Small intestine (tissue), 7 donors: ENCODE data around the gene SAMD8. TPM values are rescaled to one million over a fixed set of nuclear protein-coding genes. Genes with fewer than 3 reads are reported as not detected.
"Not testable (repeated sequence)": the region's sequence is repeated elsewhere in the genome, so short reads cannot be mapped to it uniquely, and the experiment has no call there.

Source experiments
- DNase-seq, 2 donors: peaks; one replicate each; pipeline versions ENCODE4 v3.0.0 to v3.0.0-alpha.2; 2013
- FAIRE-seq: peaks from 2 replicates; lab custom pipeline; 2012; peaks lifted over from hg19 to GRCh38; lab: Jason Lieb, UNC
- H3K27ac ChIP-seq, 3 donors: one replicate each; pipeline ENCODE4 v1.5.1; 2013; ENCODE audit warnings: low read length in 2 of 3, mild to moderate bottlenecking in 2 of 3, control low read depth in 1 of 3, inconsistent platforms in 1 of 3, low read depth in 1 of 3, moderate library complexity in 1 of 3
- H3K27me3 ChIP-seq, 3 donors: one replicate each; pipeline ENCODE4 v1.6.1; 2013; ENCODE audit warnings: low read length in 3 of 3, inconsistent platforms in 1 of 3; ENCODE audit not compliant: control insufficient read depth in 3 of 3, insufficient read depth in 3 of 3
- H3K36me3 ChIP-seq, 3 donors: one replicate each; pipeline ENCODE4 v1.6.1; 2013; ENCODE audit warnings: low read length in 3 of 3, inconsistent platforms in 1 of 3, low read depth in 1 of 3, mild to moderate bottlenecking in 1 of 3, moderate library complexity in 1 of 3; ENCODE audit not compliant: control insufficient read depth in 3 of 3, insufficient read depth in 2 of 3
- H3K4me1 ChIP-seq, 3 donors: one replicate each; pipeline ENCODE4 v1.6.1; 2013; ENCODE audit warnings: low read length in 2 of 3, inconsistent platforms in 1 of 3, low read depth in 1 of 3, mild to moderate bottlenecking in 1 of 3, moderate library complexity in 1 of 3; ENCODE audit not compliant: control insufficient read depth in 3 of 3, insufficient read depth in 2 of 3
- H3K4me3 ChIP-seq, 3 donors: one replicate each; pipeline ENCODE4 v1.5.1; 2013; ENCODE audit warnings: low read length in 3 of 3, control low read depth in 1 of 3, inconsistent platforms in 1 of 3, low read depth in 1 of 3, mild to moderate bottlenecking in 1 of 3, moderate library complexity in 1 of 3
- H3K9me3 ChIP-seq, 2 donors: one replicate each; pipeline ENCODE4 v1.6.1; 2013; ENCODE audit warnings: low read depth in 1 of 2, low read length in 1 of 2; ENCODE audit not compliant: control insufficient read depth in 2 of 2, insufficient read depth in 1 of 2
- WGBS, 3 donors: extraction: QIAGEN DNeasy Blood & Tissue Kit; methylation state at CpG; one replicate each; pipeline ENCODE4 v1.1.7; 2013; 5-methylcytosine and 5-hydroxymethylcytosine counted together
- polyA plus RNA-seq, 4 donors: library from polyadenylated mRNA; stranded (reverse) in 3 of 4; unstranded in 1 of 4; fragments of 200-250 nt in 3 of 4; fragments of 120-200 nt in 1 of 4; gene quantifications; one replicate each; pipeline versions ENCODE4 v1.2.1 to v1.2.3, GENCODE V29; 2013
- donor health status: healthy with polysubstance abuse.
- donor health status: control.
- donor health status: control.
- donor health status: Bipolar disorder and iron deficiency.
- donor health status: healthy.

SAMD8 gene
- polyA plus RNA-seq, 4 donors = 4.3 to 11.3 (median 5.7) TPM

DNA sequence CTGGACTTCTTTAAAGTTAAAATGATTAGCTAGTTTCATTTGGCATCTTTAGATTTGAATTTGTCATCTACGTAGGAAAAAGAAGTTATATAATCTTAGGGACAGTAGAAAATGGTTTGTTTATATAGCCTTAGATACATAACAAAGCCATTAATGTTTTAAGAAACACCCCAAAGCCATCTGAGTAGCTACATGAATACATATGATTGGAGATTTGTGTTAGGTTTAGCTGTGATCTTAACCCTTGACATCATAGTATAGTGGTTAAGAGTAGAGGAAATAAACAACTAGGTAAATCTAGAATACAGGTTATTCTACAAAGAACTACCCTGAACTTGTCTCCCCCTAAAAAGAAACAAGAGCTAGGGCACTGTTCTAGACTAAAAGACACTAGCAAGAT is 18.1 kb downstream of the SAMD8 start:
- DNase-seq (no peak), FAIRE-seq (no peak)
- 59 to 86% (median 81%) methylated on average over 1 of the region's 1 CpG for WGBS, 3 donors
- Histone ChIP-seq H3K4me1 (no peaks in the 10 kb centered on the region), H3K4me3 (no peak overlapping the region), H3K27me3 (no peaks in the 10 kb centered on the region), H3K9me3 (no peaks in the 10 kb centered on the region), H3K27ac (no peak overlapping the region), H3K36me3 (peaks cover 0 to 8% (median 3%) of the 10 kb centered on the region in 3 donors)

DNA sequence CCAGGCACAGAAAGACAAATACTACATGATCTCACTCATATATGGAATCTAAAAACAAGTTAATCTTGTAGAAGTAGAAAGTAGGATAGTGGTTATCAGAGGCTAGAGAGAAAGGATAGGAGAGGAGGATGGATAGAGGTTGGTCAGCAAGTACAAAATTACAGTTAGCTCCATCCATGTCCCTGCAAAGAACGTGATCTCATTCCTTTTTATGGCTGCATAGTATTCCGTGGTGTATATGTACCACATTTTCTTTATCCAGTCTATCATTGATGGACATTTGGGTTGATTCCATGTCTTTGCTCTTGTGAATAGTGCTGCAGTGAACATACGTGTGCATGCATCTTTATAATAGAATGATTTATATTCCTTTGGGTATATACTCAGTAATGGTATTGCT is 22.2 kb downstream of the SAMD8 start:
- 81 to 84% (median 83%) methylated on average over 3 of the region's 3 CpGs for WGBS, 3 donors
- H3K4me3 ChIP-seq, H3K27me3 ChIP-seq, H3K36me3 ChIP-seq, H3K27ac ChIP-seq, H3K4me1 ChIP-seq, DNase-seq, H3K9me3 ChIP-seq, FAIRE-seq: not testable (repeated sequence)

DNA sequence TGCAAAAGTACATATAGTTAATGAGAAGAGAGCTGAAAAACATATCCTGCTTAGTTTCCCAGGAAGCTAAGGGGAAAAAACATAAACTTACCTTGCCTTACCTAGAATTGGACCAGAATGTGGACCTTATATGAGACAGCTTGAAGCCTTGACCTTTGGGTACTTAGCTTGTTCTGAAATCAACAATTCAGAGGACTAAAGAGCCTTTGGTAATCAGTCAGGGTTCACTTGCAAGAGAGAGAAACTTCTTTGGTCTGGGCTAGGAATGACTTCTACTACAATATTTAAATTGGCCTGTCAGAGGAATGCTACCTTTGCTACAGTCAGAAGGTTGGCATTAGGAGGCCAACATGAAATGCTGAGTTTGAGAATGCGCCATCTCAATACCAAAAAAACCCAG is 24.9 kb downstream of the SAMD8 start:
- peaks cover 2 to 8% (median 7%) of the 10 kb centered on the region in 3 donors for H3K4me1 ChIP-seq

DNA sequence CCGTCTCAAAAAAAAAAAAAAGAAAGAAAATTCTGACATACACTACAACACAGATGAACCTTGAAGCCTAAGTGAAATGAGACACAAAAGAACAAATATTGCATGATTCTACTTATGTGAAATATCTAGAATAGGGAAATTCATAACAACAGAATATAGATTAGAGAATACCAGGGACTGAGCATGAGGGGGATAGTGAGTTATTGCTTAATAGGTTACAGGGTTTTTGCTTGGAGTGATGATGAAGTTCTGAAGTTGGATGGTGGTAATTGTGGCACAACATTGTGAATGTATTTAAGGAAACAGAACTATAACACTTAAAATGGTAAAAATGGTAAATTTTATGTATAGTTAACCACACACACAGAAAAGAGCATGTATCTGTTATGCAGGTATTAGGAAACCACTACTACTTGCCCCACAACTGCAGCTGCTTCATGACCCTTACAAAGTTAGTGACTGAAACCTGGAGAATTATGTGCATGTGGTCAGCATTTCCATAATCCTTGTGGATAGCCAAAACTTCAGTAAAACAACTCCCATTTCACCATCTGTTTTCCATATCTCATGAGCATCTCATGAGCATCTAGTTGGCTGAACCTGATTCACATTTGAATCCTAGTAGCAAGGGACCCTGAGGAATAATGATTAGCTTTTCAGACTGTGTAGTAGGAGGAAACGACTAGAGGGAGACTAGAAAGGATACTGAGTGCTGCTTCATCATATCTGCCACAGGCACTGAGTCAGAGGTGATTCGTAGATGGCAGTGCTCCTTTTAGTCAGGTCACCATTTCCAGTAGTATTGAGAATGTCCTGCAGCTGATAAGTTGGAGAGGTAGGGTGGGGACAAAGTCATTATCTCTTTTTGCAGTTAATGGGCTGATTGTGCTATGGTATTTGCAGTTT is 26.3 kb downstream of the SAMD8 start:
- H3K27me3 ChIP-seq = no peaks in the 10 kb centered on the region
- peak; percentile 20 to 73 for DNase-seq
- H3K9me3 ChIP-seq = no peaks in the 10 kb centered on the region
- H3K36me3 ChIP-seq = peaks cover 0 to under 1% (median 0%) of the 10 kb centered on the region in 3 donors
- no peak for FAIRE-seq
- H3K4me3 ChIP-seq = no peak overlapping the region
- WGBS, 3 donors = 30 to 44% (median 36%) methylated on average over 3 of the region's 3 CpGs
- peak overlapping the region in 2 of 3 donors; percentile 14 to 34 for H3K27ac ChIP-seq
- H3K4me1 ChIP-seq = peaks cover 2 to 8% (median 7%) of the 10 kb centered on the region in 3 donors

More for the DNA sequence above, 24.9 kb downstream of the SAMD8 start:
- H3K4me3 ChIP-seq = no peak overlapping the region
- no peak for FAIRE-seq
- H3K9me3 ChIP-seq = no peaks in the 10 kb centered on the region
- H3K36me3 ChIP-seq = peaks cover 0 to 2% (median 0%) of the 10 kb centered on the region in 3 donors
- H3K27ac ChIP-seq = peak overlapping the region in 1 of 3 donors; percentile 23
- 97 to 100% (median 98%) methylated on average over 1 of the region's 1 CpG for WGBS, 3 donors
- DNase-seq = peak; percentile 11 to 28
- no peaks in the 10 kb centered on the region for H3K27me3 ChIP-seq

DNA sequence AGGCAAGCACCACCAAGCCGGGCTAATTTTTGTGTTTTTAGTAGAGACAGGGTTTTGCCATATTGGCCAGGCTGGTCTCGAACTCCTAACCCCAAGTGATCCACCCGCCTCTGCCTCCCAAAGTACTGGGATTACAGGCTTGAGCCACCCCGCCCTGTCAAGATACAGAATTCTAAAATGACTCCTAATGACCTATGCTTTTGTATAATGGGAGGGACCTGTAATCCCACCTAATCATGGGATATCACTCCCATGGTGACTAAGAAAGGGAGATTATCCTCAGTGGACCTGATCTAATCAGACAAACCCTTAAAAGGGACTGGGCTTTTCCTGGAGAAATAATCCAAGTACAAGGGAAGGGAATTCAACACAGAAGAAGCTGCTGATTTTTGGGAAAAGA is 28.8 kb downstream of the SAMD8 start:
- peak in 1 of 2 donors; percentile 18 for DNase-seq
- no peaks in the 10 kb centered on the region for H3K36me3 ChIP-seq
- no peak for FAIRE-seq
- no peak overlapping the region for H3K4me3 ChIP-seq
- H3K27me3 ChIP-seq = no peaks in the 10 kb centered on the region
- H3K9me3 ChIP-seq = no peaks in the 10 kb centered on the region
- 96 to 98% (median 97%) methylated on average over 4 of the region's 4 CpGs for WGBS, 3 donors
- no peak overlapping the region for H3K27ac ChIP-seq
- peaks cover 2 to 18% (median 7%) of the 10 kb centered on the region in 3 donors for H3K4me1 ChIP-seq

DNA sequence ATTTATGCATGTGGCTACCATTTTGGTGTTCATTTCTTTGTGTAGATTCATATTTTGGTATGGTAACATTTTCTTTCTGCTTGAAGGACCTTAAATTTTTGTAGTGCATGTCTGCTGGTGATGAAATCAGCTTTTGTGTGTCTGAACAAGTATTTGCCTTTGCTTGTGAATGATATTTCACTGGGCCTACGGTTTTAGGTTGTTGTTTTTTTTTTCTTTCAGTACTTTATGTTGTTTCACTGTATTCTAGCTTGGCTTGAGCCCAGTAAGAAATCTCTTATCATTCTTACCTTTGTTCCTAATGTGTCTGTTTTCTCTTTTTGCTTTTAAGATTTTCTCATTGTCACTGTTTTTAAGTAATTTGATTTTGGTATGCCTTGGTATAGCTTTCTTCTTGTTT is 31.9 kb downstream of the SAMD8 start:
- FAIRE-seq (no peak), DNase-seq (no peak)
- Histone ChIP-seq H3K4me1 (peaks cover 0 to 9% (median 4%) of the 10 kb centered on the region in 3 donors), H3K9me3 (no peaks in the 10 kb centered on the region), H3K27ac (no peak overlapping the region), H3K36me3 (no peaks in the 10 kb centered on the region), H3K27me3 (no peaks in the 10 kb centered on the region), H3K4me3 (no peak overlapping the region)
- 11 to 54% (median 39%) methylated on average over 1 of the region's 1 CpG for WGBS, 3 donors

DNA sequence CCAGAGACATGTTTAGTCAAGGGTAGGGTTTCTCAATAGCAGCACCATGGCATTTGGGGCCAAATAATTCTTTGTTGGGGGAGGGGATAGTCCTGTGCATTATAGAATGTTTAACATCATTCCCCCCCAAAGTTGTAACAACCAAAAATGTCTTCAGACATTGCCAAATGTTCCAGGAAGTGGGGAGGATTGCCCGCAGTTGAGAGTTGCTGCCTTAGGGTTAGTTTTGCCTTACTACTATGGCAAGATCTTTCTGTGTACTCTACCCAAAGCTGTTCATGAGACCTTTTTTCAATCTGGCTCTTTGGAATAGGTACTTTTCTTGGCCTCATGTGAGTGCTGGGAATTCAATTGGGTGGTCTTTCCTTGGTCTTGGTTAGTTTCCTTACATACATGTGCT is 34.1 kb downstream of the SAMD8 start:
- peaks cover 0 to 9% (median 4%) of the 10 kb centered on the region in 3 donors for H3K4me1 ChIP-seq
- DNase-seq (no peak), FAIRE-seq (no peak)
- peaks cover 0 to 3% (median 0%) of the 10 kb centered on the region in 3 donors for H3K36me3 ChIP-seq
- H3K4me3 ChIP-seq = no peak overlapping the region
- WGBS, 3 donors = 70 to 86% (median 76%) methylated on average over 1 of the region's 1 CpG
- no peaks in the 10 kb centered on the region for H3K27me3 ChIP-seq
- no peaks in the 10 kb centered on the region for H3K9me3 ChIP-seq
- no peak overlapping the region for H3K27ac ChIP-seq

DNA sequence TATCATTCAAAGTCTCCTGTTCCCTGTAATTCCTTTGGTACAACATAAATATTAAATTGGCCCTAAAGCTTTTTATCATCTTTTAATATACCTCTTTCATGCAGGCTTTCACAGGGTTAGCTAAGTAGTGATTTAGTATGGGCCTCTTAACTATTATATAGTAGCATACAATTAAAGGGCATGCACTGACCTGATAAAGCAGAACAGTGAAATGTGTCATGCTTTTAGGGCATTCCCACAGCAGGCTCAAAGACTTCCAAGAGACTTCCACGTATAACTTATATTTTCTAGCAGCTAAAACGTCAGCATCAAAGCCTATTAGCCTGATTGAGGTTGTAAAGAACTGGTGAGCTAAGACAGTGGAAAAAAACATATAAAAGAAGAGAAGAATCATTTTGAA is 35.3 kb downstream of the SAMD8 start:
- 85 to 93% (median 86%) methylated on average over 2 of the region's 2 CpGs for WGBS, 3 donors
- peaks cover 0 to 9% (median 4%) of the 10 kb centered on the region in 3 donors for H3K4me1 ChIP-seq
- no peak overlapping the region for H3K27ac ChIP-seq
- no peaks in the 10 kb centered on the region for H3K27me3 ChIP-seq
- no peak overlapping the region for H3K4me3 ChIP-seq
- peaks cover 0 to 6% (median 5%) of the 10 kb centered on the region in 3 donors for H3K36me3 ChIP-seq
- DNase-seq (no peak), FAIRE-seq (no peak)
- H3K9me3 ChIP-seq = no peaks in the 10 kb centered on the region
